HG02571 (cell line): ENCODE data around the gene ABT1.

Experiments
- ATAC-seq: cut with Tn5 transposase; IDR thresholded peaks from one replicate; pipeline ENCODE4 v1.9.1; 2021; ENCODE audit warnings: mild to moderate bottlenecking, moderate library complexity; ENCODE audit not compliant: unreplicated experiment

The ABT1 gene

GRCh38 chr6:26571592-26572296, 25.0 kb upstream of the ABT1 start:
- no peak for ATAC-seq

- no peak for ATAC-seq
Measured at GRCh38 chr6:26575494-26575939, 21.2 kb upstream of the ABT1 start.

GRCh38 chr6:26576407-26576843, 20.3 kb upstream of the ABT1 start:
- ATAC-seq = no peak

GRCh38 chr6:26576929-26577719, 19.6 kb upstream of the ABT1 start:
- no peak for ATAC-seq

- ATAC-seq = no peak
Measured at GRCh38 chr6:26577720-26578072, 19.1 kb upstream of the ABT1 start.

GRCh38 chr6:26578279-26578678, 18.5 kb upstream of the ABT1 start:
- no peak for ATAC-seq

- ATAC-seq = no peak
Measured at GRCh38 chr6:26578741-26579140, 18.0 kb upstream of the ABT1 start.

GRCh38 chr6:26581164-26581915, 15.4 kb upstream of the ABT1 start:
- no peak for ATAC-seq

- no peak for ATAC-seq
Measured at GRCh38 chr6:26588965-26589364, 7.8 kb upstream of the ABT1 start.

GRCh38 chr6:26592649-26593048, 4.1 kb upstream of the ABT1 start:
- no peak for ATAC-seq

- ATAC-seq = no peak
Measured at GRCh38 chr6:26593278-26594130, 3.2 kb upstream of the ABT1 start.

- ATAC-seq = no peak
Measured at GRCh38 chr6:26594131-26594498, 2.6 kb upstream of the ABT1 start.

GRCh38 chr6:26594730-26595632, 1.8 kb upstream of the ABT1 start:
- ATAC-seq = no peak

GRCh38 chr6:26595669-26596269, 984 bp upstream of the ABT1 start:
- peak; percentile 42 for ATAC-seq

- no peak for ATAC-seq
Measured at GRCh38 chr6:26597389-26597766, 625 bp downstream of the ABT1 start.

GRCh38 chr6:26597821-26598220, 1.1 kb downstream of the ABT1 start:
- ATAC-seq = no peak

- ATAC-seq = no peak
Measured at GRCh38 chr6:26598267-26598666, 1.5 kb downstream of the ABT1 start.

- no peak for ATAC-seq
Measured at GRCh38 chr6:26599134-26599533, 2.4 kb downstream of the ABT1 start.

- no peak for ATAC-seq
Measured at GRCh38 chr6:26599591-26599990, 2.8 kb downstream of the ABT1 start.
